Measurements from ENCODE around the gene TERT. TPM values are rescaled to one million over a fixed set of nuclear protein-coding genes. Genes with fewer than 3 reads are reported as not detected.

Gene TERT
- total and polyA plus RNA-seq, 4 donors, result 0.02 TPM; not detected in 3

- Histone ChIP-seq H3K27me3 (ENCODE audit: control insufficient read depth in 3 of 3, insufficient read depth in 3 of 3, low read length in 2 of 3) (no peaks in the 10 kb centered on the region), H3K9ac (ENCODE audit: insufficient read depth in 1 of 2, low read length in 2 of 2) (no peak overlapping the region), H3K27ac (ENCODE audit: low read depth in 1 of 2, low read length in 1 of 2) (no peak overlapping the region), H3K36me3 (ENCODE audit: control insufficient read depth in 4 of 4, insufficient read depth in 4 of 4, low read length in 4 of 4) (no peaks in the 10 kb centered on the region), H3K4me3 (no peak overlapping the region), H3K9me3 (ENCODE audit: control insufficient read depth in 4 of 4, insufficient read depth in 3 of 4, low read length in 3 of 4) (peaks cover 0 to 22% (median 7%) of the 10 kb centered on the region in 4 donors), H3K4me1 (ENCODE audit: control insufficient read depth in 5 of 5, insufficient read depth in 5 of 5, low read length in 5 of 5) (no peaks in the 10 kb centered on the region)
- WGBS, 2 donors, result 82 to 86% methylated on average over 15 of the region's 15 CpGs
- DNase-seq, result no peak
- no peak for ATAC-seq (ENCODE audit: insufficient read depth, low FRiP score)
- no peak for TF ChIP-seq CTCF (IDR thresholded peaks at IDR 0.05; ENCODE audit: control extremely low read depth, extremely low read depth)
Observed at GRCh38 chr5:1265026-1265425, 29.8 kb downstream of the TERT start.

GRCh38 chr5:1264211-1264610 is 30.7 kb downstream of the TERT start:
- no peak overlapping the region for H3K4me3 ChIP-seq
- no peaks in the 10 kb centered on the region for H3K27me3 ChIP-seq (ENCODE audit: control insufficient read depth in 3 of 3, insufficient read depth in 3 of 3, low read length in 2 of 3)
- 93 to 95% methylated on average over 18 of the region's 18 CpGs for WGBS, 2 donors
- no peaks in the 10 kb centered on the region for H3K36me3 ChIP-seq (ENCODE audit: control insufficient read depth in 4 of 4, insufficient read depth in 4 of 4, low read length in 4 of 4)
- no peaks in the 10 kb centered on the region for H3K4me1 ChIP-seq (ENCODE audit: control insufficient read depth in 5 of 5, insufficient read depth in 5 of 5, low read length in 5 of 5)
- ATAC-seq (ENCODE audit: insufficient read depth, low FRiP score) (no peak), DNase-seq (no peak)
- peaks cover 0 to 22% (median 7%) of the 10 kb centered on the region in 4 donors for H3K9me3 ChIP-seq (ENCODE audit: control insufficient read depth in 4 of 4, insufficient read depth in 3 of 4, low read length in 3 of 4)
- H3K27ac ChIP-seq (ENCODE audit: low read depth in 1 of 2, low read length in 1 of 2), result no peak overlapping the region
- H3K9ac ChIP-seq (ENCODE audit: insufficient read depth in 1 of 2, low read length in 2 of 2), result no peak overlapping the region
- no peak for TF ChIP-seq CTCF (IDR thresholded peaks at IDR 0.05; ENCODE audit: control extremely low read depth, extremely low read depth)

- no peak for TF ChIP-seq CTCF (IDR thresholded peaks at IDR 0.05; ENCODE audit: control extremely low read depth, extremely low read depth)
- 89 to 90% methylated on average over 1 of the region's 1 CpG for WGBS, 2 donors
- no peaks in the 10 kb centered on the region for H3K36me3 ChIP-seq (ENCODE audit: control insufficient read depth in 4 of 4, insufficient read depth in 4 of 4, low read length in 4 of 4)
- H3K27me3 ChIP-seq (ENCODE audit: control insufficient read depth in 3 of 3, insufficient read depth in 3 of 3, low read length in 2 of 3), result no peaks in the 10 kb centered on the region
- no peak overlapping the region for H3K4me3 ChIP-seq
- no peak overlapping the region for H3K27ac ChIP-seq (ENCODE audit: low read depth in 1 of 2, low read length in 1 of 2)
- no peak overlapping the region for H3K9ac ChIP-seq (ENCODE audit: insufficient read depth in 1 of 2, low read length in 2 of 2)
- peaks cover 0 to 22% (median 7%) of the 10 kb centered on the region in 4 donors for H3K9me3 ChIP-seq (ENCODE audit: control insufficient read depth in 4 of 4, insufficient read depth in 3 of 4, low read length in 3 of 4)
- H3K4me1 ChIP-seq (ENCODE audit: control insufficient read depth in 5 of 5, insufficient read depth in 5 of 5, low read length in 5 of 5), result no peaks in the 10 kb centered on the region
- ATAC-seq (ENCODE audit: insufficient read depth, low FRiP score) (no peak), DNase-seq (no peak)
Observed at GRCh38 chr5:1262381-1262780, 32.5 kb downstream of the TERT start.

- 94 to 96% methylated on average over 10 of the region's 10 CpGs for WGBS, 2 donors
- DNase-seq, result no peak
- no peak for ATAC-seq (ENCODE audit: insufficient read depth, low FRiP score)
- H3K27me3 ChIP-seq (ENCODE audit: control insufficient read depth in 3 of 3, insufficient read depth in 3 of 3, low read length in 2 of 3), result no peaks in the 10 kb centered on the region
- TF ChIP-seq CTCF (IDR thresholded peaks at IDR 0.05; ENCODE audit: control extremely low read depth, extremely low read depth), result no peak
- peaks cover 0 to 22% (median 7%) of the 10 kb centered on the region in 4 donors for H3K9me3 ChIP-seq (ENCODE audit: control insufficient read depth in 4 of 4, insufficient read depth in 3 of 4, low read length in 3 of 4)
- no peaks in the 10 kb centered on the region for H3K4me1 ChIP-seq (ENCODE audit: control insufficient read depth in 5 of 5, insufficient read depth in 5 of 5, low read length in 5 of 5)
- no peak overlapping the region for H3K4me3 ChIP-seq
- H3K27ac ChIP-seq (ENCODE audit: low read depth in 1 of 2, low read length in 1 of 2), result no peak overlapping the region
- H3K36me3 ChIP-seq (ENCODE audit: control insufficient read depth in 4 of 4, insufficient read depth in 4 of 4, low read length in 4 of 4), result no peaks in the 10 kb centered on the region
- no peak overlapping the region for H3K9ac ChIP-seq (ENCODE audit: insufficient read depth in 1 of 2, low read length in 2 of 2)
Observed at GRCh38 chr5:1261643-1262042, 33.2 kb downstream of the TERT start.
